ENCODE data around the gene MYH11. TPM values are rescaled to one million over a fixed set of nuclear protein-coding genes. Genes with fewer than 3 reads are reported as not detected.
"Not testable (repeated sequence)": the region's sequence is repeated elsewhere in the genome, so short reads cannot be mapped to it uniquely, and the experiment has no call there.

Gene MYH11
- total and polyA plus RNA-seq, 5 donors = 70.6 to 420 (median 110) TPM

DNA sequence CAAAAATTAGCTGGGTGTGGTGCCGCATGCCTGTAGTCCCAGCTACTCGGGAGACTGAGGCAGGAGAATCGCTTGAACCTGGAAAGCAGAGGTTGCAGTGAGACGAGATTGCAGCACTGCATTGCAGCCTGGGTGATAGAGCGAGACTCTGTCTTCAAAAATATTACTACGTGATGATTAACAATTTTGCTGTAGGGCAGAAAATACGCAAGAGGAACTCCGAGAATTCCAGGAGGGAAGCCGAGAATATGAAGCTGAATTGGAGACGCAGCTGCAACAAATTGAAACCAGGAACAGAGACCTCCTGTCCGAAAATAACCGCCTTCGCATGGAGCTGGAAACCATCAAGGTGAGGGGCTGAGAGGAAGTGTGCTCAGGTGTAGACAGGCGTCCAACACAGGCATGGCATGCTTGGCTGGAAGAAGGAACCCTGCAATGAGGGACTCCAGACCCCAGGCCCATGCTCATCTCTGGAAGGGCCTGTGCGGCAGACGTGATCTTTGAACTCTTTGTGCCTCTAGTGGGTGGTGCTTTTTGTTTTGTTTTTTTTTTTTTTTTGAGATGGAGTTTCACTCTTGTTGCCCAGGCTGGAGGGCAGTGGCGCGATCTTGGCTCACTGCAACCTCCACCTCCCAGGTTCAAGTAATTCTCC, 189.6 kb downstream of the MYH11 start:
- Histone ChIP-seq H3K27me3 (ENCODE audit: control insufficient read depth, insufficient read depth) (no peaks in the 10 kb centered on the region), H3K27ac (ENCODE audit: low read length) (no peak overlapping the region), H3K9me3 (ENCODE audit: control insufficient read depth, low read length) (no peaks in the 10 kb centered on the region), H3K4me1 (ENCODE audit: control insufficient read depth, insufficient read depth, low read length) (no peaks in the 10 kb centered on the region), H3K4me3 (ENCODE audit: low read length) (no peak overlapping the region)
- DNase-seq (no peak), ATAC-seq (no peak)
- intact Hi-C loops (cut with DNase I) = no loop called here
- 88% methylated on average over 18 of the region's 18 CpGs for WGBS

DNA sequence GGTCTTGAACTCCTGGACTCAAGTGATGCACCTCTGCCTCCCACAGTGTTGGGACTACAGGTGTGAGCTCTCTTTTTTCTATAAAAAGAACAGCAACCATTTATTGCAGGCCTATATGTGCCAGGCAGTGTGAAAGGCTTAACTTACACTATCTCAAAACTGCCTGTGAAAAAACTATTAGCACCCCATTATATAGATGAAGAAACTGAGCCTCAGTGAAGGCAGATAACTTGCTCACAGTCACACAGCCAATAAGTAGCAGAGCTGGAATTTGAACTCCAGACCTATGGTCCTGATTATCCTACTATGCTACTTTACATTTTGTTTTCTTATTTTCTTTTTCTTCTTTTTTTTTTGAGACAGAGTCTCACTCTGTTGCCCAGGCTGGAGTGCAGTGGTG, 191.7 kb downstream of the MYH11 start:
- intact Hi-C loops (cut with DNase I) = no loop called here
- Histone ChIP-seq H3K9me3 (ENCODE audit: control insufficient read depth, low read length) (no peaks in the 10 kb centered on the region), H3K4me1 (ENCODE audit: control insufficient read depth, insufficient read depth, low read length) (peaks cover 6% of the 10 kb centered on the region), H3K27me3 (ENCODE audit: control insufficient read depth, insufficient read depth) (no peaks in the 10 kb centered on the region), H3K27ac (ENCODE audit: low read length) (no peak overlapping the region), H3K4me3 (ENCODE audit: low read length) (no peak overlapping the region)
- DNase-seq (no peak), ATAC-seq (no peak)

DNA sequence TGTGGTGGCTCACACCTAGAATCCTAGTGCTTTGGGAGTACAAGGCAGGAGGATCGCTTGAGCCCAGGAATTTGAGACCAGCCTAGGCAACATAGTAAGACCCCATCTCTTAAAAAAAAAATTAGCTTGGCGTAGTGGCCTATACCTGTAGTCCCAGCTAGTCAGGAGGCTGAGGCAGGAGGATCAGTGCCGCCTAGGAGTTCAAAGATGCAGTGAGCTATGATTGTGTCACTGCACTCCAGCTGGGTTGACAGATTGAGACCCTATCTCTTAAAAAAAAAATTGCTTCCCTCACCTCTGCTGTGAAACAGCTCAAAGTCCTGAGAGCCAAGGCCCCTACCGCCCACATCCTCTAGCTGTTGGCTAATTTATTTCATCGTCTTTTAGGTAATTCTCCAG, 196.6 kb downstream of the MYH11 start:
- Histone ChIP-seq H3K9me3 (ENCODE audit: control insufficient read depth, low read length) (no peaks in the 10 kb centered on the region), H3K4me1 (ENCODE audit: control insufficient read depth, insufficient read depth, low read length) (peaks cover 6% of the 10 kb centered on the region), H3K27ac (ENCODE audit: low read length) (peak overlapping the region; percentile 70), H3K4me3 (ENCODE audit: low read length) (no peak overlapping the region), H3K27me3 (ENCODE audit: control insufficient read depth, insufficient read depth) (no peaks in the 10 kb centered on the region)
- 66% methylated on average over 5 of the region's 5 CpGs for WGBS
- intact Hi-C loops (cut with DNase I) = no loop called here
- ATAC-seq (peak in 1 of 2 donors; percentile 6), DNase-seq (no peak)

DNA sequence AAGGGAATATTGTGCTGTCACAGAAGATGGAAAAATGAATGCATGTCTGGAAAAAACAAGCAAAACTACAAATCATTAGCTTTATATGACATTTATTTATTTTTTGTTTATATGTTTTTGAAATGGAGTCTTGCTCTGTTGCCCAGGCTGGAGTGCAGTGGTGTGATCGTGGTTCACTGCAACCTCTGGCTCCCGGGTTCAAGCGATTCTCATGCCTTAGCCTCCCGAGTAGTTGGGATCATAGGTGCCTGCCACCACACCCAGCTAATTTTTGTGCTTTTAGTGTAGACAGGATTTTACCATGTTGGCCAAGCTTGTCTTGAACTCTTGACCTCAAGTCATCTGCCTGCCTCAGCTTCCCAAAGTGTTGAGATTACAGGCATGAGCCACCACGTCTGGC, 198.3 kb downstream of the MYH11 start:
- WGBS = 90% methylated on average over 5 of the region's 5 CpGs
- Histone ChIP-seq H3K4me1 (ENCODE audit: control insufficient read depth, insufficient read depth, low read length) (peaks cover 6% of the 10 kb centered on the region), H3K27ac (ENCODE audit: low read length) (no peak overlapping the region), H3K4me3 (ENCODE audit: low read length) (no peak overlapping the region), H3K9me3 (ENCODE audit: control insufficient read depth, low read length) (no peaks in the 10 kb centered on the region), H3K27me3 (ENCODE audit: control insufficient read depth, insufficient read depth) (no peaks in the 10 kb centered on the region)
- no peak for DNase-seq
- ATAC-seq = no peak
- intact Hi-C loops (cut with DNase I) = loop anchor here in 1 of 4 donors (10.0 kb wide), 1 partner anchor 46 kb away; no protein-coding TSS in a partner anchor

DNA sequence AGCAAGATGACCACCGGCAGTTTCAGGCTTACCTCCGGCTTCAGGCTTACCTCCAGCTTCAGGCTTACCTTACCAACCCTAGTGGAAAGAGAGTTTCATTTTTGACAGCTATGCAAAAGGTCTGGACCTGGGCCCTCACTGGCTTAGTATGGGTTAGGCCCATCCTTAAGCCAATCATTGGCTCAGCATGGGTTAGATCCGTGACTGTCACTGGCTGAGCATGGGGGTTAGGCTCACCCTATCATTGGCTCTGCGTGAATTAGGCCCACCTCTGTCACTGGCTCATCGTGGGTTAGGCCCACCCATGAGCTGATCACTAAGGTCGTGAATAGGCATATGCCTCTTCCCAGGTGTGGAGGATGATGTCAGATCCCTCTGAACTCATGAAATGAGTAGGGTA, 198.7 kb downstream of the MYH11 start:
- WGBS = 87% methylated on average over 6 of the region's 6 CpGs
- Histone ChIP-seq H3K9me3 (ENCODE audit: control insufficient read depth, low read length) (no peaks in the 10 kb centered on the region), H3K4me1 (ENCODE audit: control insufficient read depth, insufficient read depth, low read length) (peaks cover 6% of the 10 kb centered on the region), H3K27me3 (ENCODE audit: control insufficient read depth, insufficient read depth) (no peaks in the 10 kb centered on the region), H3K27ac (ENCODE audit: low read length) (no peak overlapping the region), H3K4me3 (ENCODE audit: low read length) (no peak overlapping the region)
- intact Hi-C loops (cut with DNase I) = loop anchor here in 1 of 4 donors (10.0 kb wide), 1 partner anchor 47 kb away; no protein-coding TSS in a partner anchor
- DNase-seq = no peak
- ATAC-seq = no peak

DNA sequence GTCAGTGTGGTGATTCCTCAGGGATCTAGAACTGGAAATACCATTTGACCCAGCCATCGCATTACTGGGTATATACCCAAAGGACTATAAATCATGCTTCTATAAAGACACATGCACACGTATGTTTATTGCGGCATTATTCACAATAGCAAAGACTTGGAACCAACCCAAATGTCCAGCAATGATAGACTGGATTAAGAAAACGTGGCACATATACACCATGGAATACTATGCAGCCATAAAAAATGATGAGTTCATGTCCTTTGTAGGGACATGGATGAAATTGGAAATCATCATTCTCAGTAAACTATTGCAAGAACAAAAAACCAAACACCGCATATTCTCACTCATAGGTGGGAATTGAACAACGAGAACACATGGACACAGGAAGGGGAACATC, 201.3 kb downstream of the MYH11 start:
- H3K9me3 ChIP-seq (ENCODE audit: control insufficient read depth, low read length); H3K27me3 ChIP-seq (ENCODE audit: control insufficient read depth, insufficient read depth); H3K4me3 ChIP-seq (ENCODE audit: low read length); H3K4me1 ChIP-seq (ENCODE audit: control insufficient read depth, insufficient read depth, low read length); ATAC-seq; H3K27ac ChIP-seq (ENCODE audit: low read length); DNase-seq: not testable (repeated sequence)
- 97% methylated on average over 3 of the region's 6 CpGs for WGBS
- intact Hi-C loops (cut with DNase I) = loop anchor here in 1 of 4 donors (10.0 kb wide), 1 partner anchor 49 kb away; no protein-coding TSS in a partner anchor

DNA sequence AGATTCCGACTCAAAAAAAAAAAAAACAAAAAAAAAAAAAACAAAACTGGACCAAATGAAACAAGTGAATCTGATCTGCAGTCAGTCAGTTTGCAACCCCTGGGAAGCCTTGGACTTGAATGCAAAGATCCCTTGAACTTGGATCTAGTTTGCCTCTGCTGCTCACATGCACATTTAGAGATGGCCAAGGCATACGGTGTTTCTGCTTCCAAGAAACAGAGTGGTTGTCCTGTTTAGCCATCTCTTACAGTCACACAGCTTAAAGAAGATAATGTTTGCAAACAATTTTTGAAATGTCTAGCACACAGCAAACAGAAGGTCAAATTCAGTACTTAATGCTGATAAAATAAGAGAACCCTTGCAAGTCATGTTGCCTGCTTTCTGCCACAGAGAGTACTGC, 202.2 kb downstream of the MYH11 start:
- no peak for DNase-seq
- Histone ChIP-seq H3K27ac (ENCODE audit: low read length) (no peak overlapping the region), H3K4me3 (ENCODE audit: low read length) (no peak overlapping the region), H3K9me3 (ENCODE audit: control insufficient read depth, low read length) (no peaks in the 10 kb centered on the region), H3K4me1 (ENCODE audit: control insufficient read depth, insufficient read depth, low read length) (peaks cover 2% of the 10 kb centered on the region), H3K27me3 (ENCODE audit: control insufficient read depth, insufficient read depth) (no peaks in the 10 kb centered on the region)
- intact Hi-C loops (cut with DNase I) = loop anchor here in 1 of 4 donors (10.0 kb wide), 1 partner anchor 50 kb away; no protein-coding TSS in a partner anchor
- 60% methylated on average over 2 of the region's 2 CpGs for WGBS
- ATAC-seq = no peak

DNA sequence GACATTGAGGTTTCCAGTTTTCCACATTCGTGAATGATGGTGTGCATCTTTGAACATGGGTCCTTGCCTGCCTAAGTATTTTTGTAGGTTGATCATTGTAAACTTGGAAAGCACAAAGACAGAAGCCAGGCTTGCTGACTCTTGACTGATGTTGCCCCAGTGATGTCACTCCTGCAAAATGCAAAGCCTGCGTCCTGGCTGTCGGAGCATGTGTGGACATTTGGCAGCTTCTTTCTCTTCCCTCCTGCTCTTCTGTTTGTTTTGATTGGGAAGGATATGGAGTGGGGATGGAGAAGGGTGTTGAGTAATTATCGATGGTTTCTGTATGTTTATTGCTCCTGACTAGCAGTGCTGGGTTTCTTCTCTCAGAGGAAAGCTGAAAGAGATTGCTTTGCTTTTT, 203.6 kb downstream of the MYH11 start:
- H3K27me3 ChIP-seq (ENCODE audit: control insufficient read depth, insufficient read depth) = no peaks in the 10 kb centered on the region
- H3K4me1 ChIP-seq (ENCODE audit: control insufficient read depth, insufficient read depth, low read length) = peaks cover 2% of the 10 kb centered on the region
- DNase-seq (no peak), ATAC-seq (no peak)
- H3K9me3 ChIP-seq (ENCODE audit: control insufficient read depth, low read length) = no peaks in the 10 kb centered on the region
- H3K4me3 ChIP-seq (ENCODE audit: low read length) = no peak overlapping the region
- intact Hi-C loops (cut with DNase I) = loop anchor here in 1 of 4 donors (10.0 kb wide), 1 partner anchor 52 kb away; no protein-coding TSS in a partner anchor
- WGBS = 10% methylated on average over 4 of the region's 4 CpGs
- H3K27ac ChIP-seq (ENCODE audit: low read length) = no peak overlapping the region

Other genes starting within 250 kb of the MYH11 start
- 10 to 100 TPM; 47.0 to 57.3 (median 52.3) TPM for gene MARF1, start 213.9 kb downstream of the MYH11 start, total RNA-seq
- 15.8 TPM for gene MARF1, start 213.9 kb downstream of the MYH11 start, polyA plus RNA-seq
- gene NDE1, start 206.8 kb downstream of the MYH11 start, total RNA-seq = 10 to 100 TPM; 14.9 to 23.9 (median 17.8) TPM
- gene NDE1, start 206.8 kb downstream of the MYH11 start, polyA plus RNA-seq = 8.6 TPM
- 10 to 100 TPM; 24.5 to 37.8 (median 26.8) TPM for gene CEP20, start 31.6 kb upstream of the MYH11 start, total RNA-seq
- gene CEP20, start 31.6 kb upstream of the MYH11 start, polyA plus RNA-seq = 21.5 TPM
- 10 to 100 TPM; 17.4 to 30.9 (median 26.0) TPM for gene ABCC1, start 92.6 kb upstream of the MYH11 start, total RNA-seq
- 9.7 TPM for gene ABCC1, start 92.6 kb upstream of the MYH11 start, polyA plus RNA-seq